Adrenal gland (tissue), 5 donors: ENCODE measurements around the gene GNPDA1.
A peak's percentile ranks its signal among the peaks of the same experiment; 100 is the strongest.

Experiments
- CTCF ChIP-seq, 6 experiments: fragments of 450-650 bp in 4 of 6; fragments of 200-600 bp in 2 of 6; sonication (generic) in 1 of 6; IDR thresholded peaks; 1 replicate in 5 of 6; 2 replicates in 1 of 6; pipeline versions ENCODE4 v1.5.1 to v1.8.0; 2016 to 2021; ENCODE audit warnings: antibody characterized with exemption in 6 of 6, mild to moderate bottlenecking in 2 of 6, moderate library complexity in 1 of 6
- POLR2A ChIP-seq, 2 donors: fragments of 450-650 bp; IDR thresholded peaks; one replicate each; pipeline ENCODE4 v1.6.1; 2017; ENCODE audit warnings: antibody characterized with exemption in 2 of 2, mild to moderate bottlenecking in 2 of 2, moderate library complexity in 1 of 2
- donor health status: DM: no; HTN: no; CAD: no.

- peak; percentile 73 to 81 (median 74) for TF ChIP-seq CTCF (IDR thresholded peaks at IDR 0.05)
- TF ChIP-seq POLR2A (IDR thresholded peaks at IDR 0.05) = no peak
Observed at GRCh38 chr5:141992349-141992963, 20.4 kb downstream of the GNPDA1 start.
